GM18505 (cell line): ENCODE results near the gene CDRT4.

Source experiments
- ATAC-seq: cut with Tn5 transposase; IDR thresholded peaks from one replicate; pipeline ENCODE4 v1.9.1; 2021; ENCODE audit not compliant: unreplicated experiment
- POLR2A ChIP-seq: IDR thresholded peaks from 4 replicates; pipeline ENCODE4 v1.6.1; 2011; ENCODE audit warnings: borderline replicate concordance; ENCODE audit not compliant: insufficient read depth, insufficient read length; ENCODE audit errors: extremely low read depth

The CDRT4 gene

DNA sequence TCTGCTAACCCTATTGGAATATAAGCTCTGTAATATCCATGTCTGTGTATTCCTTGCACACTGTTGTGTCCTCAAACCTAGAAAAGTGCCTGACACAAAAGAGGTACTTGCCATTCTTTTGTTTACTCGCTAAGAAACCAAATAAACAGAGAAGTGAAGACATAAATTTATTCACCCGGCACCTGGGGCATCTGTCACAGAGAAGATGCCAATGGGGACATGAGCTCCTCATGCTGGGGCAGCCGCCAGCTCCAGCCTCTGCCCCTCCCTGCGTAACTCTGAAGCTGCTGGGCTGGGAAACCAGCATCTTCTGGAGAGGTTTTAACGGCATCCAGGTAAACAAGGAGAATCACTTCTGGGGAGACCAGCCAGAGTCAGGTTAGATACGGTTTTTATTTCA is 15.1 kb upstream of the CDRT4 start:
- TF ChIP-seq POLR2A, result no peak
- ATAC-seq, result no peak

DNA sequence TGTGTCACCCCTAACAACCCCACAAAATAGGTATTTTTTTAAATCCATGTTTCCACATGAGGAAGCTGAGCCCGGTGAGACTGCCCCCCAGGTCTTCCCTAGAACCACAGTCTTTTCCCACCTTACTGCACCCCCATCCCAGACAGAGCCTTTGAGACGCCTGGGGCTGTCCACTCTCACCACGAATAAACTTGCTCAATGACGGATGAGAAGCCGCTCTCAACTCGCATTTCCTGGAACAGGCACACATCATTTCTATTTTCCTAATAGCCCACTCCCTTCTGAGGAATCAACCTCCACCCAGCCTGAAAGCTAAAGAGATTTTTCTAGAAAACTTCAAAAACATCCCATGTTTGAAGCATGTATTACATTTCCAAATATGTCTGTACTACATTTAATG is 14.1 kb upstream of the CDRT4 start:
- TF ChIP-seq POLR2A, result no peak
- no peak for ATAC-seq

DNA sequence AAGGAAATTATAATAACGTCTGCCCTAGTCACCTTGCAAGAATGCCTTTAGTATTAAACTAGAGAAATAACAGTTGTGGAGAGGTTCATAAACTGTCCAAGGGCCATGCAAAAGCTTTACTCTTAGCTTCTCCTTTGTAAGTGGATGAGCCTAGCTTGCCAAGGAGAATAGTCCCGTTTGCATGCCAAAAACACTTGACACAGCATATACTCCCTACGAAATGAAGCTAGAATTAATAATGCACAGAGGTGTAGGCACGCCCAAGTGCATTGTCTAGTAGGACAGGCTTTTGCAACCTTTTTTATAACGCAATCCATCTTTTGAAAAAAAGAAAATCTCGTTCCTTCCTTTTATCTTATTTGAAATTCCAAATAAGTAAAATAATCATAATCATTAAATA is 12.8 kb upstream of the CDRT4 start:
- no peak for TF ChIP-seq POLR2A
- no peak for ATAC-seq

DNA sequence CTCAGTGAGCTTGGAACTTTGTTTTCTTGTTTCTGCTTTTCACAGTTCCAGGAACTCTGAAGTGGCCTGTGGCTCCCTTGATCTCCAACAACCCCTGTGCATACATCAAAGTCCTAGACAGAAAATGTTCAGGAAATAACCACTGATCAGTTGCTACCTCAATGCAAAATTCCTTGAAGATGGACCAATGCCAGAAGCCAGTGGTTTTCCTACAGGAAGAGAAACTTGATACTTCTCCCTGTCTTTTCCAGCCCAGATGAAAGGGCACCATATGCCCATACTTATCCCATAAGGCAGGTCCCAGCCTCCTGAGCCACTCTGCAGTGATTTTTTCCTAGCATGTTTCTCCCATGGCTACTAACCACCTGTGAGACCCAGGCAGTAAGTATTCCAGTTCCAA is 12.3 kb upstream of the CDRT4 start:
- TF ChIP-seq POLR2A, result no peak
- ATAC-seq, result no peak

DNA sequence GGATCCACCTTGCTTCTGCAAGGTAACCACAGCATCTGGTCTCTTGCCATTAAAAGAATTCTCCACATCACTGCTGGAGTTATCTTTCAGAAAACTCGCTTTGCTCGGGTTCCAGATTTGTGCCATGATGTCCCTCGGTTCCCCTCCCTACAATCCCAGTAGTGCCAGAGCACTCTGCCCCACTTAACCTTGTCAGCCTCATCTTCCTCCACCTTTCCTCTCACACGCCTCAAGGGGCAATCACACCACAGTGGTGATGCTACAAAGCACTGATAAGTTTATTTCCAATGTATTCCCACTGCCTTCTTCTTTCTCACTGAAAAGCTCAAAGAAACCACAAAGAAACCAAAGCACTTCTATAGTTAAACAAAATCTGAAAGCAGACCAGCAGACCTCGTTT is 11.4 kb upstream of the CDRT4 start:
- TF ChIP-seq POLR2A, result no peak
- ATAC-seq, result no peak

DNA sequence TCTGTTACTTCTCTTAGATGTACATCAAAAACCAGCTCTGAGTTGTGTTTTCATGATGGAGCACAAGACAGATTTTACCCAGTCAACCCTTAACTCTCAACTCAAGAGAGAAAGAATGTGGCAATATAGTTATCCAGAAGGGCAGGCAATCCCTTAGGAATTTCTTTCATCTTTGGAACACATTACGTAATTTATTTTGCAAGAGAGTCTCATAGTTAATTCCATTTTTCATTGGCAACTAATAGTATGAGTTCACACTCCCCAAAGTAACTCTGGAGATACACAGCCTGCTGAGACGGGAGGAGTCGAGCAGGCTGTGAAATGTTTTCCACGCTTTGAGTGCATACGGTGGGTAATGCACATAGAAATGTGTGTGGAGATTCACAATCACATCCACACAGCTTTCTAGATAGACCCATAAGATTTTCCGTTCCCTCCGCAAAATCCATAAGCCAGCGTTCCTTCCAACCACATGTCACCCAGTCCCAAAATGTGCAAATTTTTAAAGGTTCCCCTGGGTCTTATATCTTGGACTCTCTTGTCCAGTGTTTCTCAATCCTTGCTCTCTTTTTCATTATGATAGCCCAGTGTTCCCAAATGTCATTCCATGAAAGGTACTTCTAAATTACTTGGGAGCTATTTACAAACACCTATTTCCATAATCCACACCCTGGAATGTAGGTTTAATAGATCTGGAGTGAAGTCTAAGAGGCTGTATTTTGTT is 8.4 kb upstream of the CDRT4 start:
- no peak for ATAC-seq
- no peak for TF ChIP-seq POLR2A

DNA sequence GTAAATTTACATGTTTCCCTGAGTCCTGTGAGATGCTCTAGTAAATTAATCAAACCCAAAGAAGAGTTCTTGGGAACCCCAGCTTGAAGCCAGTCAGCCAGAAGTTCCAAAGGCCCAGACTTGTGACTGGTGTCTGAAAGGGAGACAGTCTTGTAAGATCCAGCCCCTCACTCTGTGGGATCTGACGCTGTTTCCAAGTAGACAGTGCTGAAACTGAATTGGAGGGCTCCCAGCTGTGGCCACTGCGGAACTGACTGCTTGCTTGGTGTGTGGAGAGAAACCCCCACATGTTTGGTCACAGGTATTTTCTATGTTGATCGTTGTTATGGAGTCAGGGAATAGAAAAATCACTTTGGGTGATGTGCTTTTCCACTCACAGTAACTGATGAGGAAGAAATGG is 5.5 kb upstream of the CDRT4 start:
- TF ChIP-seq POLR2A, result no peak

DNA sequence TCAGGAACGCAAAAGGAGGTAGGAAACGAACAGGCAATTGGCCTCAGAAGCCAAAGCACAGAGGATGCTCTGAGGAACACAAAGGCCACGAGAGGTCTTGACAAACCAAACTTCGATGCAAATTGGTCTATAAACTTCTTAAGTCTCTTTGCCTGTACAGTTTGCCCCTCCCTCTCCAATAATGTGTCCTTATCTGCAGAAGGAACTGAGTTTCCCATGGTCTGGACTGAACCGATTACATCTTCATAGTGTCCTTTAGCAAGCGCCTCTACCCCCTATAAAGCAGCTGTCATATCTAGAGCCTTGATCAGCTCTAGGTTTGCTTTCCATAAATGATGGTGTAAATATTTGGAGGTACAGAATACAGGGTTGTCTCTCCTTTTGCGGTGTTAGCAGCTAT is 3.1 kb upstream of the CDRT4 start:
- ATAC-seq, result no peak
- no peak for TF ChIP-seq POLR2A

More for the DNA sequence above, 5.5 kb upstream of the CDRT4 start:
- no peak for ATAC-seq

DNA sequence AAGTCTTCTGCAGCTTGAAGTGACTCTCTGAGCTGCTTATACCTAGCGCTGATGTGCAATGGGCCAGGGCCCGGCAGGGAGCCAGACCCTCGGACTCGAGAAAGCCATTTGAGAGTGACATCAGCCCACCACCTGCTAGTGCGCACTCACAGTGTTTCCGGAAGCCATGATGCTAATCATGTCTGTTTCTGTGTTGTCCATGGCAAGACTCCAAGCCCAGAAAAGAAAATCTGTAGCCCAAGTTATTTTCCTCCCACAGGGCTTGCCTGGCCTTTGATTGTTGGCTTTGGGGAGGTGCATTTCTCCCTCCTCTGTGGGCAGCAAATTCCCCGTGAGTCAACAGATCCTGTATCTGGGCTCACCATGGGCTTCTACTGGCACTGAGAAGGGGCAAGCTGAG is 1.8 kb upstream of the CDRT4 start:
- ATAC-seq, result no peak
- TF ChIP-seq POLR2A, result no peak

DNA sequence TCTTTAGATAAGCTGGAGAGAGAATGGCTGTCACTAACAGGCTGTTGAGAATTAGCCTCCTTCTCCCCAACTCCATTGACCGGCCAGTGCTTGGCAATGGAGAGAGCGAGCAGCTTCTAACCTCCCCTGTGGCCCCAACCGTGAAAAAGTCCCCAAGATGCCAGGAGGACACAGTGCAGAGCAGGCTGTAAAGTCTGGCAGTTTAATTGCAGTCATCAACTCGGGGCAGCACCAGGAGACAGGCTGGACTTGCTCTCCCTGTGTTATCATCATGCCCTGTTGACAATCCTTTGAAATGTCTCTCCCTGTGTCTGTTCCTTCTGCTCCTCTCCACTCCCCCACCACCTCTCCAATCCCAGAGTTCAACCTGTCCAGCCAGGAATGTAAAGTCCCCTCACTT is 705 bp upstream of the CDRT4 start:
- TF ChIP-seq POLR2A, result no peak
- no peak for ATAC-seq

DNA sequence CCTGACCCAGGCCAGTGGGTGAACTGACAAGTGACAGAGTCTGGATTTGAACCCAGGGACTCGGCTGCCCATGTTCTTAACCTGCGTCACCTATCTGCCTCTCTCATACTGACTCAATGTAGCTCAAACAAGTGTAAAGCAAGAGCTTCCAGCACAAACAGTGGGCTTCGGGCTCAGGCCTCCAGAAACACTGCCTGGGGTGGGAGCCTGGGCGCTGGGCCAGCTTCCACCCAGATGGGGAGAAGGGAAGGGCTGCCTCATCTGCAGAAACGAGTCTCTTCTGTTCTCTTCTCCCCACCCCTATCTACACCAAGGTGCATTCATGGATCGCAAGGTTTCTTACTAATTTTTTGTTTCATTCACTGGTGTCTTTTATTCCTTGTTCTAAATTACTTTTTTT is 1.3 kb downstream of the CDRT4 start:
- no peak for ATAC-seq
- TF ChIP-seq POLR2A, result no peak

DNA sequence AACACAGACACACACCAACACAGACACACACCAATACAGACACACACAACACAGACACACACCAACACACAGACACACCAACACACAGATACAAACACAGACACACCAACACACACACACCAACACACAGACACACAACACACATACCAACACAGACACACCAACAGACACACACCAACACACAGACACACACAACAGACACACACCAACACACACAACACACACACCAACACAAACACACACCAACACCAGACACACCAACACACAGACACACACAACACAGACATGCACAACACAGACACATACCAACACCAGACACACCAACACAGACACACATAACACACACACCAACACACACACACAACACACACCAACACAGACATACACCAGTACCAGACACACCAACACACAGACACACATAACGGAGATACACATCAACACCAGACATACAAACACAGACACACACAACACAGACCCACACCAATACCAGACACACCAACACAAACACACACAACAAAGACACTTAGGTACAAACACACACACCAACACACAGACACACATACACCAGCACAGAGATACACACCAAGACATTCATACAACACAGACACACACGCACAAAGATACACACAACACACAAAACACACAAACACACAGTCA is 2.2 kb downstream of the CDRT4 start:
- ATAC-seq, result no peak
- no peak for TF ChIP-seq POLR2A

DNA sequence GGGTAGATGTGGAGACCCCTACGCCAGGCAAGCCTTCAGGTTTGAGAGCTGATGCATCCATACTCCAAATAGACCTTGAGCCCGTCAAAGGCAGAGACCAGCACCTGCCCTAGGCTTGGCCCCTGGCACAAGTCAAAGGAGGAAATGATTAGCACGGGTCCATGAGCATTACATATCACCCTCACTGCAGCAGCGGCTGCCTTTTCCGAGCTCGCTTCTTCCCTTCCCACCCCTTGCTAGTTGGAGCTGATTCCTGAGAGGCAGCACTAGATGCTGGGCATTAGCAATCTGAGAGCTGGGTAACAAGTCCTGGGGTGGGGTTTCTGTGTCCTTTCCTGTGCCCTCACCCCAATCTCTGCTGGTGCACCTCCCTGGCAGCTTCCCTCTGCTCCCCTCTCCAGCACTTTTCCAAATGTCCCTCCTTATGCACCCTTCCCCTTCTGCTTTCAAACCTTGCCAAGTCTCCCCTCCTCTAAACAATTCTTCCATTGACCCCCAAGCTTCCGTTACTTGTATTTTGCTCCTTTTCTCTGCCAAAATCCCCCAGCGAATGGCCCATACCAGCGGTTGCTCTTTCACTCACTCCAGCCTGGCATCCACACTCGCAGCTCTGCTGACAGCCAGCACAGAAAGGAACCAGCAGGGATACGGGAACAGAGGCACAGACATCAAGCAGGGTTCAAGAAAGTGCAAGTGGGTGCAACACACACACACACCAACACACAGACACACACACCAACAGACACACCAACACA is 3.0 kb downstream of the CDRT4 start:
- no peak for ATAC-seq
- TF ChIP-seq POLR2A, result no peak
